GM13977 (cell line): ENCODE data around the gene TNFSF13.

ENCODE experiments used
- DNase-seq: peaks from one replicate; pipeline ENCODE4 v3.0.0; 2012; ENCODE audit warnings: low spot score
- CTCF ChIP-seq: IDR thresholded peaks from 2 replicates; pipeline ENCODE4 v1.5.1; 2012; ENCODE audit warnings: mild to moderate bottlenecking, control low read depth; ENCODE audit not compliant: insufficient read depth; ENCODE audit errors: extremely low read depth, missing control alignments
- in situ Hi-C: fragments of 300-500 bp; cut with MboI; formaldehyde crosslinking; loops from one replicate; pipeline ENCODE4 v1.12.0; 2022; ENCODE audit warnings: low sequenced_read_pairs, low pct_unique_long_range_greater_than_20kb, mixed read lengths, inconsistent platforms; ENCODE audit not compliant: unreplicated experiment

TNFSF13 gene

GRCh38 chr17:7579001-7579833 lies 20.7 kb downstream of the TNFSF13 start, which contains the start of gene CD68:
Gene CD68 (plus strand): TSS chr17:7579638. CDS start chr17:7579678, 40 bp downstream.
- in situ Hi-C loops = no loop called here
- no peak for TF ChIP-seq CTCF

GRCh38 chr17:7579834-7580603 lies 21.5 kb downstream of the TNFSF13 start:
- in situ Hi-C loops = no loop called here
- DNase-seq = no peak

More at GRCh38 chr17:7579001-7579833, 20.7 kb downstream of the TNFSF13 start, which contains the start of gene CD68:
- DNase-seq = peak; percentile 79

GRCh38 chr17:7580604-7581575 lies 22.3 kb downstream of the TNFSF13 start:
- no peak for TF ChIP-seq CTCF
- in situ Hi-C loops = no loop called here
- DNase-seq = no peak

More at GRCh38 chr17:7579834-7580603, 21.5 kb downstream of the TNFSF13 start:
- TF ChIP-seq CTCF = no peak

- in situ Hi-C loops = no loop called here
- DNase-seq = no peak
- TF ChIP-seq CTCF = no peak
Observed at GRCh38 chr17:7582396-7583252, 24.1 kb downstream of the TNFSF13 start.

- in situ Hi-C loops = no loop called here
- TF ChIP-seq CTCF = no peak
- DNase-seq = peak; percentile 95
Observed at GRCh38 chr17:7583253-7584109, 24.9 kb downstream of the TNFSF13 start, which contains the start of gene MPDU1. Gene MPDU1 (plus strand): TSS chr17:7583852. CDS start chr17:7583863, 11 bp downstream.
